IMR-90 (cell line): Measurements from ENCODE around the gene OPCML. TPM values are rescaled to one million over a fixed set of nuclear protein-coding genes. Genes with fewer than 3 reads are reported as not detected.

Source experiments
- ATAC-seq: fragments of 200-7000 bp; cut with Tn5 transposase; 2 replicates; pipeline ENCODE4 v1.9.1; 2020; ENCODE audit warnings: low read depth, mild to moderate bottlenecking, moderate library complexity
- BruUV-seq: library from RNA; stranded (reverse); fragments of 400-500 nt; replicated peaks from 2 replicates; lab custom pipeline; 2021; lab: Mats Ljungman, UMichigan
- CTCF ChIA-PET: fragments of 300-600 bp; formaldehyde crosslinking; extraction: SDS; loops from one replicate; lab custom pipeline; 2021; ENCODE audit warnings: antibody characterized with exemption; lab: Yijun Ruan, JAX
- POLR2A ChIA-PET: fragments of 300-600 bp; sonication (Branson Sonifier 250); formaldehyde crosslinking; loops from one replicate; lab custom pipeline; 2022; ENCODE audit warnings: antibody characterized with exemption; ENCODE audit not compliant: unreplicated experiment; lab: Charles Lee
- DNase-seq: peaks from one replicate; pipeline ENCODE4 v3.0.0; 2013
- H2AFZ ChIP-seq: replicated peaks from 2 replicates; pipeline ENCODE3; 2013; ENCODE audit warnings: low read length, mild to moderate bottlenecking; ENCODE audit not compliant: poor library complexity
- H2AK5ac ChIP-seq: 2 replicates; pipeline ENCODE4 v1.6.1; 2013; ENCODE audit warnings: low read depth, low read length, inconsistent platforms
- H2AK9ac ChIP-seq: replicated peaks from 2 replicates; pipeline ENCODE3; 2013; ENCODE audit warnings: mild to moderate bottlenecking, low read depth, low read length, moderate library complexity; ENCODE audit not compliant: poor library complexity
- H2BK120ac ChIP-seq: 2 replicates; pipeline ENCODE4 v1.6.1; 2013; ENCODE audit warnings: low read depth, low read length, inconsistent platforms
- H2BK15ac ChIP-seq: 3 replicates; pipeline ENCODE4 v1.6.1; 2013; ENCODE audit warnings: low read depth, low read length, inconsistent platforms
- H2BK20ac ChIP-seq: 2 replicates; pipeline ENCODE4 v1.6.1; 2013; ENCODE audit warnings: low read depth, mild to moderate bottlenecking, inconsistent platforms, low read length, moderate library complexity
- H2BK5ac ChIP-seq: 2 replicates; pipeline ENCODE4 v1.6.1; 2013; ENCODE audit warnings: mild to moderate bottlenecking, low read depth, low read length, inconsistent platforms; ENCODE audit not compliant: poor library complexity, severe bottlenecking
- H3K14ac ChIP-seq: replicated peaks from 2 replicates; pipeline ENCODE4 v1.6.1; 2013; ENCODE audit warnings: low read depth, low read length, inconsistent platforms
- H3K18ac ChIP-seq: 2 replicates; pipeline ENCODE4 v1.6.1; 2013; ENCODE audit warnings: low read depth, low read length, control low read depth
- H3K23ac ChIP-seq: 2 replicates; pipeline ENCODE4 v1.6.1; 2013; ENCODE audit warnings: low read depth, low read length, inconsistent platforms
- H3K27ac ChIP-seq: 2 replicates; pipeline ENCODE4 v1.5.1; 2013; ENCODE audit warnings: mild to moderate bottlenecking, control low read depth, low read length; ENCODE audit not compliant: insufficient read depth
- H3K27me3 ChIP-seq: 2 replicates; pipeline ENCODE4 v1.6.1; 2013; ENCODE audit warnings: low read length; ENCODE audit not compliant: control insufficient read depth, insufficient read depth
- H3K36me3 ChIP-seq: 2 replicates; pipeline ENCODE4 v1.6.1; 2013; ENCODE audit warnings: low read length, mixed read lengths; ENCODE audit not compliant: control insufficient read depth, insufficient read depth
- H3K4ac ChIP-seq: 2 replicates; pipeline ENCODE4 v1.6.1; 2013; ENCODE audit warnings: low read depth, low read length, inconsistent platforms
- H3K4me1 ChIP-seq: 2 replicates; pipeline ENCODE4 v1.6.1; 2013; ENCODE audit warnings: low read length, mixed read lengths; ENCODE audit not compliant: control insufficient read depth, insufficient read depth
- H3K4me2 ChIP-seq: 2 replicates; pipeline ENCODE4 v1.6.1; 2013; ENCODE audit warnings: low read depth, mild to moderate bottlenecking, control low read depth, low read length, moderate library complexity
- H3K4me3 ChIP-seq: 2 replicates; pipeline ENCODE4 v1.5.1; 2013; ENCODE audit warnings: low read depth, mild to moderate bottlenecking, control low read depth, low read length, moderate library complexity; ENCODE audit not compliant: insufficient read depth
- H3K56ac ChIP-seq: 2 replicates; pipeline ENCODE4 v1.6.1; 2013; ENCODE audit warnings: low read length, inconsistent platforms; ENCODE audit not compliant: insufficient read depth; ENCODE audit errors: extremely low read depth
- H3K79me1 ChIP-seq, 2 experiments: 2 replicates each; pipeline ENCODE4 v1.6.1; 2013; ENCODE audit warnings: low read length in 2 of 2, inconsistent platforms in 1 of 2, low read depth in 1 of 2
- H3K9ac ChIP-seq: 2 replicates; pipeline ENCODE4 v1.6.1; 2013; ENCODE audit warnings: low read depth, low read length, control low read depth
- H3K9me1 ChIP-seq: 2 replicates; pipeline ENCODE4 v1.6.1; 2013; ENCODE audit warnings: low read length, inconsistent platforms; ENCODE audit not compliant: insufficient read depth
- H3K9me3 ChIP-seq: 2 replicates; pipeline ENCODE4 v1.6.1; 2013; ENCODE audit warnings: low read length; ENCODE audit not compliant: control insufficient read depth, insufficient read depth
- H4K20me1 ChIP-seq: 2 replicates; pipeline ENCODE4 v1.6.1; 2013; ENCODE audit warnings: low read length, inconsistent platforms; ENCODE audit not compliant: insufficient read depth
- H4K5ac ChIP-seq: 2 replicates; pipeline ENCODE4 v1.6.1; 2013; ENCODE audit warnings: mild to moderate bottlenecking, low read depth, low read length, control low read depth
- H4K8ac ChIP-seq, 2 experiments: 2 replicates each; pipeline ENCODE4 v1.6.1; 2013; ENCODE audit warnings: low read depth in 2 of 2, low read length in 2 of 2, control low read depth in 1 of 2, inconsistent platforms in 1 of 2
- H4K91ac ChIP-seq: 2 replicates; pipeline ENCODE4 v1.6.1; 2013; ENCODE audit warnings: low read depth, low read length, inconsistent platforms; ENCODE audit not compliant: insufficient read depth
- BHLHE40 ChIP-seq: fragments of 150-350 bp; IDR thresholded peaks from 2 replicates; pipeline ENCODE4 v1.6.1; 2016; ENCODE audit warnings: mild to moderate bottlenecking, low read depth, low read length
- CEBPB ChIP-seq: IDR thresholded peaks from 2 replicates; pipeline ENCODE4 v1.6.1; 2012; ENCODE audit warnings: low read depth, low read length, improper control_type of control experiment
- CHD1 ChIP-seq: IDR thresholded peaks from 2 replicates; pipeline ENCODE4 v1.6.1; 2012; ENCODE audit warnings: low read depth, low read length, improper control_type of control experiment
- CTCF ChIP-seq: conservative IDR thresholded peaks from 2 replicates; pipeline ENCODE4 v1.5.1; 2012; ENCODE audit warnings: mild to moderate bottlenecking, low read depth, low read length, improper control_type of control experiment
- ELK1 ChIP-seq: fragments of 150-350 bp; IDR thresholded peaks from 2 replicates; pipeline ENCODE4 v1.6.1; 2016; ENCODE audit warnings: low read depth, mild to moderate bottlenecking, low read length, moderate library complexity, borderline replicate concordance
- FOS ChIP-seq: fragments of 150-350 bp; IDR thresholded peaks from 2 replicates; pipeline ENCODE4 v1.6.1; 2016; ENCODE audit warnings: low read depth, low read length
- MAFK ChIP-seq: IDR thresholded peaks from 2 replicates; pipeline ENCODE4 v1.6.1; 2012; ENCODE audit warnings: low read depth, low read length, improper control_type of control experiment
- MAZ ChIP-seq: IDR thresholded peaks from 2 replicates; pipeline ENCODE4 v1.6.1; 2012; ENCODE audit warnings: low read depth, mild to moderate bottlenecking, low read length, improper control_type of control experiment, moderate library complexity, borderline replicate concordance
- MXI1 ChIP-seq: IDR thresholded peaks from 2 replicates; pipeline ENCODE4 v1.6.1; 2012; ENCODE audit warnings: low read depth, mild to moderate bottlenecking, low read length, moderate library complexity, borderline replicate concordance
- NFE2L2 ChIP-seq: fragments of 150-350 bp; IDR thresholded peaks from 2 replicates; pipeline ENCODE4 v1.6.1; 2016; ENCODE audit warnings: low read depth, mild to moderate bottlenecking, low read length
- POLR2A ChIP-seq: IDR thresholded peaks from 2 replicates; pipeline ENCODE4 v1.6.1; 2012; ENCODE audit warnings: mild to moderate bottlenecking, low read depth, low read length
- RAD21 ChIP-seq: IDR thresholded peaks from 2 replicates; pipeline ENCODE4 v1.6.1; 2012; ENCODE audit warnings: low read length, improper control_type of control experiment
- RCOR1 ChIP-seq: IDR thresholded peaks from 2 replicates; pipeline ENCODE4 v1.6.1; 2012; ENCODE audit warnings: mild to moderate bottlenecking, low read length, improper control_type of control experiment; ENCODE audit not compliant: insufficient replicate concordance
- RFX5 ChIP-seq: IDR thresholded peaks from 2 replicates; pipeline ENCODE4 v1.8.0; 2012; ENCODE audit warnings: low read depth, mild to moderate bottlenecking, low read length, moderate library complexity
- SMC3 ChIP-seq: fragments of 150-350 bp; IDR thresholded peaks from 2 replicates; pipeline ENCODE4 v1.6.1; 2016; ENCODE audit warnings: low read depth, mild to moderate bottlenecking, antibody characterized with exemption, low read length, moderate library complexity
- USF2 ChIP-seq: fragments of 150-350 bp; IDR thresholded peaks from 2 replicates; pipeline ENCODE4 v1.6.1; 2017; ENCODE audit warnings: mild to moderate bottlenecking, antibody characterized with exemption, low read length, low read depth
- WGBS, 2 experiments: methylation state at CpG; one replicate each; pipeline versions ENCODE4 v1.1.5 to v1.1.7; 2013; ENCODE audit warnings: missing lambda C conversion rate in 2 of 2; ENCODE audit not compliant: insufficient read length in 1 of 2; ENCODE audit errors: extremely low coverage in 2 of 2; 5-methylcytosine and 5-hydroxymethylcytosine counted together
- dilution Hi-C: fragments of 300-500 bp; cut with HindIII; formaldehyde crosslinking; loops from one replicate; pipeline ENCODE4 v1.14.3; 2018; ENCODE audit warnings: low sequenced_read_pairs; ENCODE audit not compliant: unreplicated experiment
- in situ Hi-C: fragments of 300-500 bp; cut with MboI; formaldehyde crosslinking; loops from 3 replicates; pipeline ENCODE4 v1.14.3; 2019; ENCODE audit warnings: low sequenced_read_pairs, inconsistent platforms, mixed read lengths
- intact Hi-C: fragments of 100-400 bp; cut with micrococcal nuclease; formaldehyde crosslinking; loops from 2 replicates; pipeline ENCODE4 v1.10.0; 2022
- polyA plus RNA-seq, 3 experiments: library from polyadenylated mRNA; depleted of rRNA; stranded (reverse); fragments of >200 nt; gene quantifications; 2 replicates each; pipeline ENCODE4 v1.2.3, GENCODE V29; 2012; ENCODE audit warnings: low replicate concordance in 1 of 3
- total RNA-seq: library from RNA; depleted of rRNA; stranded (reverse); fragments of >200 nt; gene quantifications from 2 replicates; pipeline ENCODE4 v1.2.3, GENCODE V29; 2012

OPCML gene
- total and polyA plus RNA-seq, 2 of the 4 experiments (the other 2 are of a cell fraction): under 0.01 to 2.6 TPM

- no CpG with 5 or more reads among the region's 5 CpGs for WGBS, 2 experiments
- in situ Hi-C loops: no loop called here
Measured at GRCh38 chr11:132669949-132670348, 862.4 kb downstream of the OPCML start.

More at GRCh38 chr11:132669949-132670348, 862.4 kb downstream of the OPCML start:
- Histone ChIP-seq H4K5ac (no peak overlapping the region), H2BK5ac (no peak overlapping the region), H3K4ac (no peak overlapping the region), H3K27ac (no peak overlapping the region), H2AK5ac (no peak overlapping the region), H3K18ac (no peak overlapping the region), H2BK20ac (no peak overlapping the region), H4K91ac (no peak overlapping the region), H4K20me1 (no peaks in the 10 kb centered on the region), H2BK120ac (no peak overlapping the region), H3K36me3 (no peaks in the 10 kb centered on the region), H3K9me3 (no peaks in the 10 kb centered on the region), H3K4me1 (no peaks in the 10 kb centered on the region), H3K23ac (no peak overlapping the region), H3K56ac (no peak overlapping the region), H2AFZ (no peak overlapping the region), H3K4me3 (no peak overlapping the region), H2AK9ac (no peak overlapping the region), H2BK15ac (no peak overlapping the region), H3K9ac (no peak overlapping the region), H3K27me3 (peaks cover 1% of the 10 kb centered on the region; the same call in 1 of the 2 replicates), H3K4me2 (no peak overlapping the region), H3K79me1 (no peaks in the 10 kb centered on the region), H3K9me1 (no peaks in the 10 kb centered on the region), H3K14ac (no peak overlapping the region), H4K8ac (no peak overlapping the region)
- ATAC-seq: no peak
- dilution Hi-C loops: no loop called here
- no TSS peak for BruUV-seq
- intact Hi-C loops: no loop called here
- ChIA-PET POLR2A (no interaction called here), CTCF (no interaction called here)
- TF ChIP-seq CHD1 (no peak), RFX5 (no peak), MAFK (no peak), SMC3 (no peak), FOS (no peak), MAZ (no peak), BHLHE40 (no peak), RAD21 (no peak), CEBPB (no peak), USF2 (no peak), ELK1 (no peak), RCOR1 (no peak), POLR2A (no peak), CTCF (no peak), MXI1 (no peak), NFE2L2 (no peak)
- no peak for DNase-seq
